ENCODE measurements around the gene WNT7A.

WNT7A gene

GRCh38 chr3:13884851-13885703 is 5.2 kb upstream of the WNT7A start:
- no peak for DNase-seq

DNA sequence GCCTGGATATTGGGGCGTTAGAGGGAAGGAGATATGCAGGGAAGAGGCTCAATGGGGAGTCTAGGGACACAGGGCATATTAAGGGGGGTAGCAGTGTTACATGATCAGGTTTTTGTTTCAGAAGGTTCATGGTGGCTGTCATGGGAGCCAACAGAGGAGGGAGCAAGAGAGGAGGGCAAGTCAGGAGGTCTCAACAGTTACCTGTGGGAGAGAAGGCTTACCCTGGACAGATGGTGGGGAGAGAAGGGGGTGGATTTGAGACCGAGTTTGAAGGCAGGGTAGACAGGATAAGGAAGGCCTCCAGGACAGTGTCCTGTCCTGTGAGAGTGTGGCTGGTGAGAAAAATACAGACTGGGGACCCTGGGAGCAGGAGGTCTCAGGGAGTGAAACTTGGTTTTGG is 3.8 kb upstream of the WNT7A start:
- no peak for DNase-seq

GRCh38 chr3:13882876-13883275 is 3.0 kb upstream of the WNT7A start:
- no peak for DNase-seq

DNA sequence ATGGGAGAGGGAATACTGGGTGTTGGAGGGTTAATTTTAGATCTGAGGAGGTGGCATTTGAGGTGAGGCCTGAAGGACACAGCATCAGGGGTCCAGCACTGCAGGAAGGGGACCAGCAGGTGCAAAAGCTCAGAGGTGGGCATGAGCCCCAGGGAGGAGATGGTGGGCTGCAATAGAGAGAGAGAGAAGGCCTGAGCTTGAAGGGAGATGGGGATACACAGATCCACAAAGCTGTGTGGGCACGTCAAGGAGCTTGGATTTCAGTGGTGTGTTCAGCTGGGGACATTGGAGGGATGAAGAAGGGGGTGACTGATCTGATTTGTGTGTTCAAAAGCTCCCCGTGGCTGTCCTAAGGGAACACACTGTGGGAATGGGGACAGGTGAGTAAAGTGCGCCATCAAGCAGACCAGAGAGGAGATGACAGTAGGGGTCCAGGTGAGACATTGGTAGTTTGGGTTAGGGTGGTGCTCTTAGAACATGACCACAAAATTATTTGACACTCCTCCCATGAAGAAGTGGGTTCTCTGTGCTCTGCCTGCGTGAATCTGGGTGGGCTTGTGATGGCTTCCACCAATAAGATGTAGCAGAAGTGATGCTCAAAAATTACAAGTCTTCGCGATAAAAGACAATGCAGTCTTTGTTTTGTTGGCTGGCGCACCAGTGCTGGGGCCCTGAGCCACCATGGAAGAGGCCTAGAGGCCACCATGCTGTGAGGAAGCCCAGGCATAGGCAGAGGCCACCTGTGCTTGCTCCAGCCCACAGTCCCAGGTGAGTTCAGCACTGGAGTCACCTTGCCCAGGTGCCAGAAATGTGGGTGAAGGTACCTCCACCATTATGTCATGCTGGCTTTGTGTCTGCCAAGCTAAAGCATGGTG is 1.9 kb upstream of the WNT7A start:
- no peak for DNase-seq

DNA sequence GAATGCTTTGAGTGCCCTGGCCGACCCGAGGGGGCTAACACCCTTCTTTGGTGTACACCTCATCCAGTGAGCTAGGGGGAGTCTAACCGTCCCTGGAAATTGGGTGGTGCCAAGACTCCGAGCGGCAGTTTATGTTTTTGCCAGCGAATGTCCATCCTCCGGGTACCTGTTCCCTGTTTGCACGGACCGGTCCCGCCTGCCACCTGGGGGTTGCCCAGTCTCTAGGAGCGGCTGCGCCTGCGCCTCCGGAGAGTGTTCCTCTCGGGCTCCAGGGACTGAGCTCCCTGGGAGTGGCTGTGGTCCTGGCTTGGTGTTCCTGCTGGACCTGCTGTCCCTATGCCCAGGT is 913 bp upstream of the WNT7A start:
- DNase-seq: no peak

DNA sequence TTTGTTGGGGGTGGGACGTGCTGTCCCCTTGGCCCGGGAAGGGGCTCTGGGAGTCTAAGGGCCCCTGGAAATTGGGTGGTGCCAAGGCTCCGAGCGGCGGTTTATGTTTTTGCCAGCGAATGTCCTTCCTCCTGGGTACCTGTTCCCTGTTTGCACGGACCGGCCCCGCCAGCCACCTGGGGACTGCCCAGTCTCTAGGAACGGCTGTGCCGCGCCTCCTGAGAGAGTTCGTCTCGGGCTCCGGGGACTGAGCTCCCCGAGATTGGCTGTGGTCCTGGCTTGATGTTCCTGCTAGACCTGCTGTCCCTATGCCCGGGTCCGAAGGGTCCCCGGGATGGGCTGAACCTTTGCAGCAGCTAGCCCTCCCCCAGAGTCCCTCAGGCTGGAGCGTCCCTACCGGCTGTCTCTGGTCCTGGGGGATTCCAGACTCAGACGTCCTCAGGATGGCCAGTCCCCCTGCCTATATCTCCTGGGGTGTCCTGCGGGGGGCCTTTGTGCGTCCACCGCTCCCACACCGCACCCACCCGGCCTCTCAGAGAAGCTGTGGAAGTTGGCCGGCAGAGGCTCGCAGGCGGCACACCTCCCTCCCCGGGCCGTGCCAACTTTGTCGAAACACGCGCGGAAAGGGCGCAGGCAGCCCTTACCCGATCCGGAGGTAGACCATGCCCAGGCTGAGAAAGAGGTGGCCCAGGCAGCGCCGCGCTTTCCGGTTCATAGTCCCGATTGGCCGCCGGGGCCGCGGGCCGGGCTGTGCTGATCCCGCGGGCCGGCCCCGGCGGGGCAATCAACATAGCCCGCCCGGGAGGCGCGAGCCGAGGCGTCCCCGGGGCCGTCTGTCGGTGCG is 547 bp downstream of the WNT7A start:
- DNase-seq: no peak

DNA sequence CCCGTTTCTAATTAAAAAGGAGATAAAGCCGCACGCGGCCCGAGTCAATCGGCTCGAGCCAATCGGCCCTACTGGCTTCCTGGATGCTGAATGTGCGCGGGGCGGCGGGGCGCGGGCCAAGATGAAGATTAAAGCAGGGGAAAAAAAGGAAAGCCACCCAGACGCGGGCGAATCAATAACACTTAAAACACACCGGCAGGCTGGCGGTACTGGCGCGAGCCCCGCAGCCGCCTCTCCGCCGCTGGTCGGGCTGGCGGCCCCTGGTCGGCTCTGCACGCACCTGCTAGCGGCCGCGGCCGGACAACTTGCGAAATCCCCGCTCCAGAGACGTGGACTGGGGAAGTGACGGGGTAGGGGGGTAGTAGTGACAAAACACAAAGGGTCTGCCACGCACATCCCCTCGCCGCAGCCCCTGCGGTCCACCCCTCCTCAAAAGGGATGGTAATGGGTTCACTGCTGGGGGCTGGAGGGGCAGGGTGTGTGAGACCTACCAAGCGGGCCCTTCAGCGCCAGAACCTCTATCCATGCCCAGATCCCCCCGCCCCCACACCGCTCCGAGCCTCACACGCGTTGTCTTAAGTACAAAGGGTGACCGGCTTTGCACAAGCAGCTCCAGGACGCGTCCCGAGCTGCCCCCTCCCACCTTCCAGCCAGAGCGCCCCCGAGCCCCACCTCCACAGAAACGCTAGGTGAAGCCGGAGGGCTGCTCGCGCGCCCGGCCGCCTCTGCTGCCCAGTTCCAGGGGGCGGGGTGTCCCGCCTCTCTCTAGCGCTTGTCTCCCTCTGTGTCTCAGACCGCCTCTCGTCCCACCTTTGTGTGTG is 1.4 kb downstream of the WNT7A start:
- no peak for DNase-seq

GRCh38 chr3:13877911-13878280 is 2.0 kb downstream of the WNT7A start:
- no peak for DNase-seq

- no peak for DNase-seq
Measured at GRCh38 chr3:13876451-13877100, 3.3 kb downstream of the WNT7A start.

DNA sequence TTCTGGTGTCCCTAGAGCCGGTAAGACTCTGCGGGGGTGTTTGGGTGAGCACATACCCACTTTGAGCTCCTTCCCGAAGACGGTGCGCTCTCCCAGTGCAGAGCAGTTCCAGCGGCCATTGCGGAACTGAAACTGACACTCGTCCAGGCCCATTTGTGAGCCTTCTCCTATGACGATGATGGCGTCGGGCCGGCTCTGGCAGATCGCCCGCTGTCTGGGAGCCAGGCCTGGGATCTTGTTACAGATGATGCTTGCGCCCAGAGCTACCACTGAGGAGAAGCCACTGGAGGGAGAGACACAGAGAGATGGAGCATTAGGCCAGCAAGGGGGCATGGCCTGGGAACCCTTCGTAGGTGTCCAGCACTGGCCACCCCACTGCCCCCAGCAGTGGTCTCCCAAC is 5.0 kb downstream of the WNT7A start:
- no peak for DNase-seq

- no peak for DNase-seq
Measured at GRCh38 chr3:13873818-13874217, 6.1 kb downstream of the WNT7A start.

DNA sequence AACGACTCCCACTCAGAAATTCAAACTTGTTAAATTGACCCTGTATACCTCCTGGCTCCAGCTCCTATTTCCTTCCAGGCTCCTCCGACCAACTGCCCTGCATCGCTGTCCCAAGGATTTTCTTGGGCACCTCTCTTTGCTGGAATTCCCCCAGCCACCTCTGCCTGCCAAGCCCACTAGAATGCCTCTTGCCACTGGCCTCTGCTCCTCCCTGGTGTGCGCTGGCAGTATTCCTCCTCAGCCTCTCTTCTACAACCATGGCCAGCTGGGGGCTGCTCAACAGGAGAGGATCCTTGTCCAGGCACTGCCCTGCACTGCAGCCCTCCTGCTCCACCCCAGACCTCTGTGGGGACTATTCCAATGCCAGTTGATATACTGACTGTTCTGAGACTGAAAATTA is 7.4 kb downstream of the WNT7A start:
- no peak for DNase-seq

DNA sequence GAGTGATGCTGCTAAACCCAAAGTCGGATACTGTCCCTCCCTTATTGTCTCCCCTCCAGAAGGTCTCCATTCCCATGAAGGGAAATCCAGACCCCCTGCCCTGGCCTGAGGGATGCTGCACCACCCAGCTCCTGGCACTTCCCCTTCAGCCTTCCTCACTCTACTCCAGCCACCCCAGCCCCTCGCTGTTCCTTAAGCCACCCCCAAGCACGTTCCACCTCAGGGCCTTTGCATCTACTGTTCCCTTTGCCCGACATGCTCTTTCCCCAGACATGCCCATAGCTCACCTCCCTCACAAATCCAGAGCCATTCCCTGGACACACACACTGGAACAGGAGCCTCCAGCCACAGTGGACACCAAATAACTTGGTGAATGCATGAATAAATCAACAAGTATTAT is 8.1 kb downstream of the WNT7A start:
- DNase-seq: no peak

DNA sequence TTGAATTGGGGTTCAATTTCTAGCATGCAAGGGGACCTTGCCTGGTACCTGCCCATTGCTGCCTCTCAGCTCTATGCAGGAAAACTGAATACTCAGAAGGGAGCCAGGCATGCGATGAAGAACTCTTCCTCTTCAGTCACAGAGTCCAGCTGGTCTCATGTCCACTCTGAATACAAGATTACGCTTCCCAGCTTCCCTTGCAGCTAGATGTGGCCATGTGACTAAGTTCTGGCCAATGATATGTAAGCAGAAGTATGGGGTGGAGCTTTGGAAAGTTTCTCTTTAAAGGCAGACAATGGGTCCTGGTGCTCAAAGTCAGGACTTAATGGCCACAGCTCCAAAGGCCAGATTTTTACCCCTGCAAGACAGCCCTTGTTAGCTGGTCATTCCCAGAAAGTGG is 9.0 kb downstream of the WNT7A start:
- no peak for DNase-seq

DNA sequence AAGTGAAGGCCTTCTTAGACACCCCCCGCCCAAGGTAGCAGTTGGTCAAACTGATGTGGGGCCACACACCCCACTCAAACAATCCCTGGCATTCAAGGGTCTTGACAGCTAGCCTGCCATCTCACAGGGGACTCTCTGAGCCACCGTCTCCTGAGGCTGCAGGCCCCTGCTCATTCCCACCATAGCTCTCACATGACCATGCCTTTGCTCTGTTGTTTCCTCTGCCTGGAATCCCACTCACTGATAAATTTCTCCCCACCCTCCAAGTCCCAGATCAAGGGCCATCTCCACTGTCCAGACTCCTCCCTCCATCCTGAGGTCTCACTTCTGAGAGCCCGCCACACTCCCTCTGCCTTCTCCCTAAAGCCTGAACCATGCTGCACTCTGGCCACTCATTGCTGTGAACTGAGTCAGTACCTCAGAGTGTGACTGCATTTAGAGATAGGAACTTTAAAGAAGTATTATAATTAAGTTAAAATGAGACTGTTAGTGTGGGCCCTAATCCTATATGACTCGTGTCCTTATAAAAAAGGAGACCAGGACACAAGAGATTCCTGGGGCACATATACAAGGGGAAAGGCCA is 10.0 kb downstream of the WNT7A start:
- DNase-seq: no peak

GRCh38 chr3:13868844-13869724 is 10.8 kb downstream of the WNT7A start:
- DNase-seq: no peak

DNA sequence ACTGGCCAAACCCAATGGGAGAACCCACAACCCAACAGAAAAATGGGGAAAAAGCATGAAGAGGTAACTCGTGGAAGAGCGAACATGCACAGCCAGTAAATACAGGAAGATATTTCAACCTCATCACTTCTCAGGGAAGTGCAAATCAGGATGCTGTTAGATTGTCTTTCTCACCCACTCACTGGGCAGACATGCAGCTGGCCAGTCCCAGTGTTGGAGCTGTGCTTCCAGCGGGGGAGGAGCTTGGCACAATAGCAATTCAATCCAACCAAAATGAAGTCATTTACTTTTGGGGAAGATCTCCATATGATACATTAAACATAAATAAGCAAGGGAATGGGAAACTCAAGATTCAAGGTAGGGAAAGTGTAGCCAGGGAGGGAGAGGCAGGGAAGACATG is 12.1 kb downstream of the WNT7A start:
- DNase-seq: no peak

DNA sequence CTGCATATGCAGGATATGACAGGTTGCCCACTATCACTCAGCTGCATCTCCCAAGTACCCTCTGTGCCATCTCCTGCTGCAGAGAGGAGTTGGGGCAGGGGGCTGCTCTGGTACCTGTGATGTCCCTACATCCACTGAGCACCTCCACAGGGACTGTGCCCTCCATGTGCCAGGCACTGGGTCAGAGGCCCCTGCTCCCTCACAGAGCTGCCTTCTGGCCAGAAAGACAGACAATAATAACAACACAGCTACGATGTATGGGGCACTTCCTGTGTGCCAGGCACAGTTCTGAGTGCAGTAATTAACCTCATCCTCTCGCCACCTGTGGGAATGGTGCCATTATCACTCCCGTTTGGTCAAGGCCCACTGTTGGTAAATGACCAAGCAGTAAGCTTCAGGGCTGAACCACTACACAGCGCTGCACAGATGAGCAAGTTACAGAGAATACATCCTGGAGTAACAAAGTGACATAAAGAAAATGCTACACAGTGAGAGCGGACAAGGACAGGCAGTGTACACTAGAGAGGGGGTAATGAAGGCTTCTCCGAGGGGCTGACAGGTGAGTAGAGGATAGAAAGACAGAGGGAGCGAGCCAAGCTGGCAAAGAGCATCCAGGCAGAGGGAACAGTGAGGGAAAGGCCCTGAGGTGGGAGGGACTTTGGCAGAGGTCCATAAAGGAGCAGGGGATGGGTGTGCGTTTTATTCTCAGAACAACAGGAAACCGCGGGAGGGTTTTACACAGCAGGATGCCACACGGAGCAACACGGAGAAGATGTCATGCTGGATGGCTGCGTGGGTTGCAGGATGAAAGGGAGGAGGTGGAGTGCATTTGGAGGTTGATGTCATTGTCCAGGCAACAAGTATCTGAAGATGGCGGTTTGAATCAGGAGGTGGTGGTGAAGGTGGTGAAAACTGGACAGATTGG is 13.6 kb downstream of the WNT7A start:
- DNase-seq: no peak

DNA sequence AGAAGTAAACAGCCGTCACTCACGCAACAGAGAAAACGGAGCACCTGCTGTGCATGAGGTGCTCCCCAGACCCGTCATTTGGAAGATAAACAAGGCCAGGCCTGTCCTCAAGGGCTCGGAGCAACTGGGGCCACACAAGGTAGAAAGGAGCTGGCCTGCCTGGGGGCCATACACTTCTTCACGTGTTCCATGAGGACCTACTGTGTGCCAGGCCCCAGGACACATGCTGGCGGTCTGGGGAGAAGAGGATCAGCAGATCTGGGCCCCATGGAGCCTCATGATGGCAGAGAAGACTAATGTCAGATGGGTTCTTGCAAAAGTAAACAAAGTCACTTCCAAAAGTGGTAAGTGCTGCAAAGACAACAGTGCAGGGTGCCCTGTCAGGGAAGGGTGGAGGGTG is 14.3 kb downstream of the WNT7A start:
- no peak for DNase-seq

Data from KG1 (cell line).